NCI-H82 treated with DMSO at 0.1 percent for 48 hours (cell line): ENCODE results near the gene DACH1.
A peak's percentile ranks its signal among the peaks of the same experiment; 100 is the strongest.

ENCODE experiments used
- DNase-seq: peaks from one replicate; lab custom pipeline; 2025; ENCODE audit not compliant: unreplicated experiment; lab: John Stamatoyannopoulos, UW

DACH1 gene

DNA sequence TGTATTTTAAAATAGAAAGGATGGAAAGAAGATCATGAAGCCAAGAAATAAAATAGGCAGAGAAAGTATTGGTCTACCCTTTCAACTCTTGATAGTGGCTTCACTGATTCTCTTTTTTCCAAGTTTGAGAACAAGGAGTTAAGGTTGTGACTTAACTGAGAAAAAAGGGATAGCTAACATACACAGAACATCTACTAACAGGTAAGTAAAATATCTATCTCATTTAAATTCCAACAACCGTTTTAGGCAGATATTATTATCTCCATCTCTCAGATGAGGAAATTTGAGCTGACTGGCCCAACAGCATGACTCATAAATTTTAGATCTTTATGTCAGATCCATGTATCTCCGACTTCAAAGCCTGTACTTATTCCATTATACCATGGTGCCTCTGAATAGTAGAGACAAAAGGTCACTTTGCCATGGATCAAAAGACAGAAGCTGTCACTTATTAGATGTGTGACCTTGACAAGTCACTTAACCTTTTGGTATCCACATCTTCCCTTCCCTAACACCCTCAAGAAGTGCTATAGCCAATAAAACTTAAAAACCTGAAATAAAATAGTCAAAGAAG, 152.1 kb downstream of the DACH1 start:
- no peak for DNase-seq

DNA sequence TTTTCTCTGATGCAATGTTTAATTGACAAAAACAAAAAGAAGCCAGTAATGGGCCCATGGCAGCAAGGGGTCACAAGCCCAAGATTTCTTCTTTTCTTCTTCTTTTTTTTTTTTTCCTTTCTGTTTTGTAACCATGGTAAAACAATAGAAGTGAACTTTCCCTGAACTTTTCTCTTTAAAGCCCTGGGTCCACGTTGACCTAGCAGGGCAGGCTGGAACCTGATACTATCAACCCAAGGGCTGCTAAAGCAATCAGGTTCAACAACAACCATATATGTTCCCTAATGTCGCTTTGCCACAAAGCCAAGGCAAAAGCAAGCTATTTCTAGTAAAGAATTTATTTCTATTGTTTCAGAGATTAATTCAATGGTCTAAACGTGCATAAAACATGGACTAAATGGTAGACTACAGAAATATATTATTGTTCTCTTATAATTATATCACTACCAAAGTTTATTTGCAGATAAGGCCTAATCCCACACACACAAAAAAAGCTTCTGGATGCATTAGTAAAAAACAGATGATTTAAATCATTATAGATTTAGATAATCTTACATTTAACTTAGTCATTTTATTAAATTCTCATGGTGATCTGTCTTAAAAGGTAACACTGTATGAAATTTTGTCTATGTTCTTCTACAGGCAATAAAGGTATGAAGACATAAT, 153.9 kb downstream of the DACH1 start:
- DNase-seq = no peak

DNA sequence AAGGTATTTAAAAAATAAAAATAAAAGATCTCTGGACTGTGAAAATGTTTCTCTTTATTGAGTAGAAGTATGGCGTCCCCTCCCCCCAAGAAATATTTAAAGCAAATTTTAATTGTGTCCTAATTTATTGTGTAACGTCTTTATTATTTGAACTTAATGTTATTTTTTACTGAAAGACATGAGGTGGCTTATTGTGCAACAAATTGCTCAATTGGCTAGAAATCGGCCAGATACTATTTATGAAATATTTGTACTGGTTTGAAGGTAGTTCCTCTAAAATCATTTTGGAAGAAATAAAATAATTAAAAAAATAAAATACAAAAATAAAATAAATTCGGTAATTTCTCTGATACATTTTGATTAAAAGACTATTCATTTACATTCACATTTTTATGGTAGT, 162.3 kb downstream of the DACH1 start:
- DNase-seq = no peak

DNA sequence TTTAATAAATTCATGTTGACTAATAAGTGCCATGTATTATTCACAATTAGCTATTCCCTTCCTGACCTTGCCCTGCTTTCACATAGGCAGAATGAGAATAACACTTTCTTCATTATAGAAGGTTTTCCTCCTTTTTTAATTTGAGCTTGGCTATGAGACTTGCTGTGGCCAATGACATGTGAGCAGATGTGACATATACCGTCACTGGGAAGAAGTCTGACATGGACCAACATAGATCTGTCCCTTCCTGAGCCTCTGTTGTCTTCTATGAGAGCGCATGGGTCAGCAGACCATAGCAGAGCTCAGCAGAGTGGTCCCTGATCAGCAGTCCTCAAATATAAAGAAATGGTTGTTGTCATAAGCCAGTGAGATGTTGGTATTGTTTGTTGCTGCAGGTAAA, 163.9 kb downstream of the DACH1 start:
- no peak for DNase-seq

DNA sequence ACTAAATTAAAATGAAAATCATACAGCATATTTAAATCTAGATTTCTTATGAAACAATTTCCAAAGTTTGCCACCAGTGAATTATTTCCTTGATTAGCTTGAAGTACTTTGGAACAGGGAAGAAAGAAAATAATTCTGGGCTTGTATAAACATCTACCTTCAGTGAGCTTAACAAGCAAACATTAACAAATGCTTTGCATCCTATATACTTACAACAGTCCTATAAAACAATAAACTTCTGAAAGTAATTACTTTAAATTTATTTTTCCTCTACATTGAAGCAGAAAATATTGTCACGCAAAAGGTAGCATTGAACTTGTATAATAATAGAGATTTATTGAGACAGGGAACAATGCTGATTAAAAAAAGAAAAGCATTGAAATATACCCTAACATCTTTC, 164.8 kb downstream of the DACH1 start:
- DNase-seq = no peak

DNA sequence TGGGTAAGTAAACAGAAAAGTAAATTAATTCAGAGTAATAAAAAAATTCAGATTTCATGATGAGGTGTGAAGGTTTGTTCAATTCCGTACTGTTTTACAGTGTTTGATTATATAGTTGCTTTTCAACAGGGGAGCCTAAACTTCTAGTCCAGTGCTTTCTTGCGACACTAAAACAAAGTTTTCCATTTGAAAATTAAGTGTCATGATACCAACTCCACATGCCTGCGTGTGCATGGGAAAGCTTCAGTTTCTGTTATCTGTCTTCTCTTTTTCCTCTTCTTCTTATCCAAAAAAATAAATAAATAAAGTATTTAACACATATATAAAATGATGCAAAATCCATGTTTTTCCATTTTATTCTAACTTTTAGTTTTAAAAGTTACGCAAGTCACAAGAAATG, 165.3 kb downstream of the DACH1 start:
- no peak for DNase-seq

DNA sequence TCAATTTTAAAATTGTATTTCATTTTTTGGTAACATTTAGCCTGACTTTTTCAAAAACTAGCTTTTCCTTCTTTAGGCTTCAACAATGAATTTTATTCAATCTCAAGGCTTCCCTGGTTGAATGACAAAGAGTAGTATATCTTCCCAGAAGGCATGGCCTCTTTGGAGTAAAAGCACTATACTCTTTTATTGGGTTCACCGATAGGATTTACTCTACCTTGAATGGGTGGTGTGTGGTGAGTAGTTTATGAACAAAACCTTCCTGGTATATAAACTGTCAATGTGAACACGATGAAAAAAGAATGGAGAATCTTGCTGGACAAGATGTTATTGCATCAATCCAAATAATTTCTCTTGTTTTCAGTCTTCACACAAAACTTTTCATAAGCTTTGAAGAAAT, 167.7 kb downstream of the DACH1 start:
- no peak for DNase-seq

DNA sequence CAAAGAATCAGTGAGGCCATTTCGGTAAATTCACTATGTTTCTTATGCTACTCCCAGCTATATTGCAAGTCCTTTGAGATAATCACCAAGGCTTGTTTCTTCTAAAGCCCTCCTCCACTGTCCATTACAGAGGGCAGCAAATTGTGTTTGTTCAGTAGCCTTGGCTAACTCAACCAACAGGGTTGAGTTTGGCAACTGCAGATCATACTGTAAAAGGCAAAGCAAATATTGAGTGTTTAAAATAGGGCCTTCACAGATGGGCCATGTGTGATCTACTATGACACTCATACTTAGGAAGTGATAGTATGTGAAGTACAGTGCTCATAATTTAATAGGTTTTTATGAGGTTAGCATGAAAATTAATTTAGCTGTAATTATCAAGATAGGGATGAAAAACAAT, 171.3 kb downstream of the DACH1 start:
- DNase-seq = no peak

DNA sequence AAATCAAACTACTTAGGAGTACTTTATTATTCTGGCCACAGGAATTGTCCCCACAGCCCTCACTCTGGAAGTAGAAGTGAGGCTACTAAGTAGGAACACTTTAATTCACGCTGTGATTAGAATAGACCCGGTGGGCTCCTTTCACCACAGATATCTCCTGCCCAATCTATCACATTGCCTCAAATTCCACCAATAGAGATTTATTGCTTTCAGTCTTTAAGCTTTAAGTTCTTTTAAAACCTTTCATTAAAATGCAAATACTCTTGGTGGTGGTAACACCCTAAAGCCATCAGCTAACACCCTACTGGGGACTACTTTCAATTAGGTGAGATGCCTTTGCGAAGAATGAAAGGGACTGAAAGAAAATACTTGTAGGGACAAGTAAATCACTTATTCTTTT, 181.9 kb downstream of the DACH1 start:
- peak; percentile 72 for DNase-seq

DNA sequence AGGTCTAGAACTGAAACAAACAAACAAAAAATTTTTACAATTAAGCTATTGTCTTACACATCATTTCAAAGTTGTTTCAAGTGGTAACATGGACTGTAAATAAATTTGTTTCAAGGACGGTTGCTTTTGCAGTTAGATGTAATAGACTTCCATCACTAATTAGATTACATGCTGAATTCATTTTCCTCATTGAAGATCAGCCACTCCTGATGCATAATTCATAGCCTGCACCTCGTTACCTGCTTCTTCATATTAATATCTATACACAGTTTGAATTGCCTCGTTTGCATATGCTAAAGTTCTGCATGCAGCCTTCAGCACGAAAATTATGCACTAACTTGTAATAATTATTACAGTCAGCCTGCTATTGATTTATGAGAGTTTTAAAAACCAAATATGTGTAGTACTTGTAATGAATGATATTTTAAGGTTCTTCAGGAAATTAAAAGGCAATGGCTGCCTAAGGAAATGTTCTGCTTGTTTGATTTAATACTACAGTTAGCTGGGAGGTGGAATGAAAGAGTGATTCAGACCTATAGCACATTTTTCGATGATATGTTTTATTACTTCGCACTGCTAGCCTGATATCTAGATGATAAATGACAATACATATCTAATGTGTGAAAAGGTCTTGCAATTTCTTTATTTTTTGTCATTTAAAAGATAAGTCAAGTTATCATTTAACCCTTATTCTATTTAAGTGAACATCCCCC, 184.9 kb downstream of the DACH1 start:
- no peak for DNase-seq

DNA sequence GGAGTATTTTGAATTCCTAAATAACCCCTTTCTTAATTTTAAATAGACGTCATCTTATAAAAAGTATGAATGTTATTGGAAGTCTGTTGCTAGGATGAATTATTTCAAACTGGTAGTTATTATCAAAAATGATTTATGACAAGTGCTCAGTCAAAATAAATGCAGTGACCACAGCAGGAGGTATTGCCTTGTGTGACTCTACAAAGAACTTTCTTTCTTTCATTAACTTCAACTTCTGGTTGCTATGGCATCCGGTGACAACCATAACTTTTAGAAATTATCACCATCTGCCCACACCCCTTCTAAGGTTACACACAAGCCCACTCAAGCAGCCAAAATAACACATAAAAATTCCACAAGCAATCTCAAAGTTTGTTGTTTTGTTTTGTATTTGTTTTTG, 189.9 kb downstream of the DACH1 start:
- no peak for DNase-seq

DNA sequence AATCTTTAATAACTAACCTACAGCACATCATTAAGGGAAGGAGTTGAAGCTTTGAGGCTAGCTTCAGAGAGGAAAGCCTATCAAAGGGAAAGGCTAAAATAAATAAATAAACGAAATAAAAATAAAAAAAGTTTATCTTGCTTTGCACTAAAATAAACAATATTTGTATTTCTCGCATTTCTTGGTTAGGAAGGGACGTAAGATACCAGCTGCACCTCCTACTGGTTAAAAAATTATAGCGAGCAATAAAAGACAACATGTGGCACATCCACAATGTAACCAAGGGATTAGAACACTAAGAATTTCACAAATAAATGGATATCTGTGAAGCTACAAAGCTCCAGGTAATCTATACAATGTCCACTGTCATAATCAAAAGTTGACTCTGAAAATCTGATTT, 194.5 kb downstream of the DACH1 start:
- DNase-seq = peak; percentile 56

DNA sequence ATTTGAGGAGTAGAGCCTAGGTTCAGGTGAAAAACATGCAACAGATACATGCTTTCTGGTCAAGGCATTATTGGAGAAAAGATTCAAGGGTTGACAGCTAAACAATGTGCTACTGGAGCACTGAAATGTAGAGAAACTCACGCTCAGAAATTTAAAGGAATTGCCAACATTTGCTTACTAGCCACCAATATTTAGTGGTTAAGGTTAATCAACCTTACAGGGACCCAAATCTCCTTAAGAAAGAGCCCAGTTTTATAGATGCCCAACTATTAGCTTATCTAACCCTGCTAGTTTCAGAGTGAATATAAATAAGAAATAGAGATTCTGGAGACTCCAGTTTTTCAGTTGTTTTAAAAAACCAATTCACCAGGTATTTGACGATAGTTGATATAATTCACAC, 203.6 kb downstream of the DACH1 start:
- no peak for DNase-seq

DNA sequence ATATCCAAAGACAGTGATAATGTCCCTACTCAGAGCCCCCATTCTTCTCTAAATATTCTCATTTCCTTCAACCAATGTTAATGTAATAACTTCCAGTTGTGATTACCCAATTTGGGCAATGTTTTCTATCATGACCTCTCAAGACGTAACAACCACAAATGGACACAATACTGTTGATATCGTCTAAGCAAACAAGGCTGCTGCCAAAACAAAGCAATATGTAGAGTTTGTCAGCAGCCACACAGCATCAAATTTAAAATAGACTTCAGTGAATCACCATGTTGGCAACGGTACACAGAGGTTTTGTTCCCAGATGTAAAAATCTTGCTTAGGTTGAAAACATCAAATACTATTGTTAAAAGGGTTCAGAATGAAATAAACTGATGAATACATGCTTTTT, 205.1 kb downstream of the DACH1 start:
- DNase-seq = no peak

DNA sequence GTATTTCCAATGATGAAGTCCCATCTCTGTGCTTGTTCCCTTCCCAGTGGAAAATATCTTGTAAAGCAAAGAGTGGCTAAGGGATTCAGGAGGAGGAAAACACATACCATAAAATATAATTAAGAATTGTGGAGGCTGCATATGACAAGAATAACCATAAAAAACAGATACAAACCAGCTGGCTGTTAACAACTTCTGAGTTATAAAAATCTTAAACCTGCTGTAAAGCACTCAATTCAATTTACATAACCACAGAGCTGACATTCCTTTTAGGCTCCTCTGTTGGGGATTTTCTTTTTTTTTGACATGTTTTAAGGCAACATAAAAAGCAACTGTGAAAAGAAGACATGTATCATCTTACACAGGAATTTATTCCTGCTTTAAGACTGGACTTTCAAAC, 207.6 kb downstream of the DACH1 start:
- no peak for DNase-seq

DNA sequence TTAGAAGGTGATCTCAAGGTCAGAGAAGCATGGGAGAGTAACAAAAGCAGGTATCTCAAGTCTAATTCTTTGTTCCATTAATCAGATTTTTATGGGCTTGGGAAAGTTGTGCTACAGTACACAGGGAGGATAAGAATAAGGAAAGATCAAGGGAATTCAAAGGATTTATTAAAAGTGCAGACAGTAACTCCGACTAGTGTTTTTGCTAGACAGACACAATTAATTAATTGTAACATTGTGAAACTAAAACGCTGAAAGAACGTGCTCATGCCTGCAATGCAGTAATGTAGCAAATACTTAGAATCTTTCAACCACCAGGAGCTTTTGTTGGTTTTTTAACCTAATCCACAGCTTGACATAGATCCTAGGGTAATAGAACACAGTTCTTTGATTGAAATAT, 221.5 kb downstream of the DACH1 start:
- no peak for DNase-seq

DNA sequence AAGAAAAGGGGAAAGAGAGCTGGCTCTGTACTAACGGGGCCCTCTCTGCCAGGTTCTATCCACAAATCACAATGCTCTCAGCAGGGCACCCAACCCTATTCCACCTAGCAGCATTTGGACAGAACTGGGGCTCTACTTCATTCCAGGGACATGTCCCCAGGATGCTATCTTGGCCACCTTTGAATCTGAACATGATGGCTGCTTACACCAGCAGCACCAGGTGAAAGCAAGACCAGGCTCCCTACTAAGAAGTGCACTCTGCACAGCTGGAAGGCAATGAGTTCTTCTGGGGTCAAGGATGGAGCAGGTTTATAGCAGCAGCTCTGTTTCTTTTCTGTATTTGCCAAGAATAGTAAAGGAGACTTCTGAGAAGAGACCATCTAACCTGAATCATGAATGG, 222.4 kb downstream of the DACH1 start:
- no peak for DNase-seq

DNA sequence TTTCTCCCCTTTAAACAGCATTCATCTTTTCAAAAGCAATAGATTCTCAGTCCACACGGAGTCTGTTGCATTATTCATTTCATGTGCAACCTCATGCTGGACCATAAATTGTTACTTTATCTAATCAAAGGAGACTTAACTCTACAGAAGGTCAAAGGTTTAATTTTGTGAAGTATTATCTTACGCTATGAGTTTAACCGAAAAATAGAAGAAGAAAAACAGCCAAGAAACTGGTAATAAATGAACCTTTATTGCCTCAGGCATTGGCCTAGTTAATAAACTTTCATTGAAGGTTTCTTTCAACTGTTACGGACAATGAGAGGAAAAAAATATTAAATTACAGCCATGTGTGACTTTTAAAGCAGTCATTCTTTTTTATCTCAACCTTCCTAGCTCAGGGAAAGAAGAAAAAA, 223.6 kb downstream of the DACH1 start:
- no peak for DNase-seq

DNA sequence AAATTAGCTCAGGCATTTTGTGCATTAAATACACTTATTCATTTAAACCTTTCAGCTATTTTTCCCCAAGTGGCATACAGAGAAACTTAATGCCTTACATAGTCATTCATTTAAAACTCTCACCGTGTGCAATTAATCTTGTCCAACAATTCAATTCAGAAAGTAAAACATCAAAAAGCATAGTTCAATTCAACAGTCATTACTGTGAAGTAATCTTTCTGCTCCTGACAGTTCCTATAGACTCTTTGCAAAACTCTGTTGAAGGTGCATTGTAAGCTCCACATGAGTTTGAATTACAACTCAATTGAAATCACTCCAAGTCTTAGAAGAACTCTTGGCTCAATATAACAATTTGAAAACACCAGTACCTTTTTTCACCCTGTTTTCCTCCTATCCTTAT, 228.3 kb downstream of the DACH1 start:
- no peak for DNase-seq

DNA sequence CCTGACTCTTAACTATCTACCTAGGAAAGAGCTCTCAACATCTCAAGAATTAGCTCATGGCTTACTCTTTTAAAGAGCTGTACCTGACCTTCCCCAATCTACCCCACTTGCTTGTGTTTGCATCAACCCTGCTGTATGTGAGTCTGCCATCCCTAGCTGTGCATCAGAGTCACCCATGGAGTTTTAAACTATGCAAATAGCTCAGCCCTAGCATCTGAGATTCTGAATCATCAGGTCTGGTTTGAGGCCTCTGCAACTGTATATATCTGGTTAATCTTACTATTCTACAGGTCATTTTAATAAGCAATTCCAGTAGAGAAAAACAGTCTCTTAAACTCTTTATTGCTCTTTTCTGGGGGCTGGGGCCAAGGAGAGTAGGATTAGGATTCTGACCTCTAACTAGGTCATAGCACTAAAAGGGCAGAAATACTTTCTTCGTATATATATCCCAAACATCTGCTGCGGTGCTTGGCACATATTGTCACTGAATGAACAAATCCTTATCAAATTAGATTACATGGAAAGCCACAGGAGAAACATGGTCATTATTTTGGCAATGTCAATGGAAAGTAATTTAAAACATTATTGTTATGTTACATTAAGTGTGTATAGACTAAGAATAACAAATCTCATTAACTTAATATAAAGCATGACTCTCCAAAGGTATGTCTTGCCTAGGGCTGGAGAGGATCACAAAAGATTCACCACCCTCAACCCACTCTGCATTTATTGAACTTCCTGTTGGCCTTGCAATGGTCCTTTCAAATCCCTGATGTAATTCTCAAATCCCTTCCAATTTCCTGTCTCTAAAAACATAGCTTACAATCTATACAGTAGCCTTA, 232.2 kb downstream of the DACH1 start:
- DNase-seq = peak; percentile 93

DNA sequence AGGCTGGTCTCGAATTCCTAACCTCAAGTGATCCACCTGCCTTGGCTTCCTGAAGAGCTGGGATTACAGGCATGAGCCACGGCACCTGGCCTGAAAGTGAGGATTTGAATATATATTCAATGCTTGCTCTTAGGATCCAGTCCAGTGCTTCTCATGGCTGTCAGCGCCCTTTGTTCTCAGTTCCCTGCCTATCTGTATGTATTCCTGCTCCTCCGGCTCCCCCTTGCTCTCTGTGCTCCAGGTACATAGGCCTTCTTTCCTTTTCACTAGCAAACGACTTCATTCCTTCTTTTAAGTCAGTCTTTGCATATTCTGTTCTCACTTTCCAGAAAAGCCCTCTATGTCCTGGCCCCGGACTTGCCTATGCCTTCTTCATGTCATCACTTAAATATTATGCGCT, 232.8 kb downstream of the DACH1 start:
- DNase-seq = no peak

DNA sequence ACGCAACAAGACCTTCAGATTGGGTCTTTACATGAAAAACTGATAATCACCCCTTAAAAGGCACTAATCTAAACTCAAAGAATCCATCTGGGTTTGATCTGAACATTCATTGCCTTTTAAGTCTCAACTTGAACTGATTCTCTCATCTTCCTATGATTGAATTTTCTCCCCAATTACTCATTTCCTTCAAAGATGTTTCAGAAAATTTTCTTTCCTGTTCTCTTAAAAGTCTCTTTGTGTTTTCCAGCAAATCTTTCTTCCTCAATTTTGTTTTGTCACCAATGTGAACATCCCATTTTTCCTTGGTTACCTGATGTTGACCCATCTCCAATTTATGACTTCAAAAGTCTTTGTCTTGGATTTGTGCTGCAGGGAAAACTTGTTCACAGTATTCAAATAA, 234.3 kb downstream of the DACH1 start:
- DNase-seq = no peak
